HepG2 (cell line): ENCODE results near the gene MIEF2. TPM values are rescaled to one million over a fixed set of nuclear protein-coding genes. Genes with fewer than 3 reads are reported as not detected.

Experiments
- ATAC-seq: fragments of 200-7000 bp; cut with Tn5 transposase; 3 replicates; pipeline ENCODE4 v1.9.1; 2020; ENCODE audit warnings: mild to moderate bottlenecking, moderate library complexity
- BruUV-seq: library from RNA; stranded (reverse); fragments of 400-500 nt; replicated peaks from 2 replicates; lab custom pipeline; 2021; lab: Mats Ljungman, UMichigan
- CTCF ChIA-PET: fragments of 300-600 bp; formaldehyde crosslinking; extraction: SDS; loops from one replicate; lab custom pipeline; 2021; ENCODE audit warnings: low total read pairs, inconsistent platforms, low intra/inter-chr PET ratio; lab: Yijun Ruan, JAX
- POLR2A ChIA-PET: fragments of 350-600 bp; sonication (Branson Sonifier 250); formaldehyde crosslinking; loops from one replicate; lab custom pipeline; 2020; ENCODE audit warnings: antibody characterized with exemption, inconsistent platforms; lab: Yijun Ruan, JAX
- DNase-seq: peaks from one replicate; pipeline ENCODE4 v3.0.0-alpha.2; 2015; ENCODE audit warnings: low spot score
- FAIRE-seq: peaks from 3 replicates; lab custom pipeline; 2011; peaks lifted over from hg19 to GRCh38; lab: Jason Lieb, UNC
- H2AFZ ChIP-seq: one replicate; pipeline ENCODE4 v1.6.1; 2011; ENCODE audit warnings: low read length, inconsistent platforms
- H3K27ac ChIP-seq: fragments of 300-600 bp; 3 replicates; pipeline ENCODE4 v1.8.0; 2011; ENCODE audit warnings: mixed run types, mild to moderate bottlenecking, mixed read lengths, low read length, inconsistent platforms; ENCODE audit not compliant: insufficient read depth; ENCODE audit errors: extremely low read length
- H3K27me3 ChIP-seq, 2 experiments: fragments of 200-600 bp in 1 of 2; 2 replicates in 1 of 2; 3 replicates in 1 of 2; pipeline versions ENCODE4 v1.6.0 to v1.8.0; 2011; ENCODE audit warnings: low read length in 2 of 2, mild to moderate bottlenecking in 2 of 2, moderate library complexity in 2 of 2, inconsistent platforms in 1 of 2; ENCODE audit not compliant: insufficient read depth in 2 of 2, control insufficient read depth in 1 of 2
- H3K36me3 ChIP-seq, 2 experiments: fragments of 200-600 bp in 1 of 2; replicated peaks in 1 of 2; 2 replicates in 1 of 2; 3 replicates in 1 of 2; pipeline versions ENCODE4 v1.5.1 to v1.8.0; 2011; ENCODE audit warnings: low read length in 2 of 2, inconsistent platforms in 1 of 2; ENCODE audit not compliant: insufficient read depth in 2 of 2, control insufficient read depth in 1 of 2
- H3K4me1 ChIP-seq: 2 replicates; pipeline ENCODE4 v1.5.1; 2012; ENCODE audit warnings: low read length, inconsistent platforms; ENCODE audit not compliant: insufficient read depth
- H3K4me2 ChIP-seq: 2 replicates; pipeline ENCODE4 v1.6.0; 2011; ENCODE audit warnings: low read depth, low read length, inconsistent platforms
- H3K4me3 ChIP-seq, 3 experiments: fragments of 200-600 bp in 1 of 3; sonication (generic), shearing (Covaris generic) in 1 of 3; replicated peaks in 1 of 3; 2 replicates each; pipeline ENCODE4 v1.5.1; 2011 to 2016; ENCODE audit warnings: low read length in 3 of 3, inconsistent platforms in 2 of 3, low read depth in 2 of 3, mild to moderate bottlenecking in 2 of 3, control low read depth in 1 of 3, mixed read lengths in 1 of 3; ENCODE audit not compliant: insufficient read depth in 1 of 3
- H3K79me2 ChIP-seq: one replicate; pipeline ENCODE4 v1.6.1; 2011; ENCODE audit warnings: low read length, inconsistent platforms; ENCODE audit not compliant: insufficient read depth
- H3K9ac ChIP-seq: 2 replicates; pipeline ENCODE4 v1.6.0; 2011; ENCODE audit warnings: mild to moderate bottlenecking, low read depth, low read length, inconsistent platforms; ENCODE audit not compliant: insufficient read depth
- H3K9me3 ChIP-seq: 2 replicates; pipeline ENCODE4 v1.5.1; 2012; ENCODE audit warnings: mild to moderate bottlenecking, low read length
- H4K20me1 ChIP-seq: 2 replicates; pipeline ENCODE4 v1.6.0; 2011; ENCODE audit warnings: inconsistent platforms, mild to moderate bottlenecking, low read length, moderate library complexity; ENCODE audit not compliant: insufficient read depth
- GLI4 ChIP-seq: sonication (generic); formaldehyde crosslinking; IDR thresholded peaks from 2 replicates; pipeline ENCODE4 v1.5.1; 2020; ENCODE audit warnings: missing genetic modification reagents, mild to moderate bottlenecking, moderate library complexity, borderline replicate concordance
- HNRNPL ChIP-seq: fragments of 200-400 bp; formaldehyde crosslinking; IDR thresholded peaks from 2 replicates; pipeline ENCODE4 v1.6.1; 2017; ENCODE audit warnings: mild to moderate bottlenecking, low read depth, low read length
- LCORL ChIP-seq, 2 experiments: fragments of 450-650 bp in 1 of 2; sonication (generic) in 1 of 2; formaldehyde crosslinking in 1 of 2; IDR thresholded peaks; 2 replicates each; pipeline versions ENCODE4 v1.5.0 to v1.6.1; 2017 to 2020; ENCODE audit warnings: antibody characterized with exemption in 1 of 2, missing genetic modification reagents in 1 of 2
- NFYC ChIP-seq: IDR thresholded peaks from 2 replicates; pipeline ENCODE4 v1.6.1; 2016; ENCODE audit warnings: missing genetic modification reagents, missing compliant biosample characterization
- RFX5 ChIP-seq: IDR thresholded peaks from 2 replicates; pipeline ENCODE4 v1.6.1; 2011; ENCODE audit warnings: low read depth, low read length, improper control_type of control experiment
- SMYD3 ChIP-seq: sonication (generic); formaldehyde crosslinking; IDR thresholded peaks from 2 replicates; pipeline ENCODE4 v1.8.1; 2023; ENCODE audit warnings: mild to moderate bottlenecking, missing genetic modification reagents
- STAG1 ChIP-seq: sonication (generic); formaldehyde crosslinking; IDR thresholded peaks from 2 replicates; pipeline ENCODE4 v1.4.0; 2020; ENCODE audit warnings: missing genetic modification reagents
- UBTF ChIP-seq: sonication (generic); formaldehyde crosslinking; IDR thresholded peaks from 2 replicates; pipeline ENCODE4 v1.4.0; 2020; ENCODE audit warnings: mild to moderate bottlenecking, missing genetic modification reagents
- ZNF292 ChIP-seq: sonication (generic); formaldehyde crosslinking; IDR thresholded peaks from 2 replicates; pipeline ENCODE4 v1.8.1; 2022; ENCODE audit warnings: mild to moderate bottlenecking, low read depth, missing genetic modification reagents, borderline replicate concordance
- ZNF362 ChIP-seq: sonication (generic); formaldehyde crosslinking; IDR thresholded peaks from 2 replicates; pipeline ENCODE4 v1.4.0; 2020; ENCODE audit warnings: missing genetic modification reagents, mild to moderate bottlenecking, borderline replicate concordance
- WGBS: methylation state at CpG from one replicate; pipeline ENCODE4 v1.1.6; 2017; ENCODE audit warnings: low lambda C conversion rate; 5-methylcytosine and 5-hydroxymethylcytosine counted together
- in situ Hi-C: cut with HindIII; loops from 2 replicates; pipeline ENCODE4 v1.10.0; 2017; ENCODE audit warnings: low pct_unique_long_range_greater_than_20kb; ENCODE audit not compliant: extremely low pct_ligation_motif_present
- intact Hi-C: fragments of 100-400 bp; cut with micrococcal nuclease; formaldehyde crosslinking; loops from one replicate; pipeline ENCODE4 v1.10.0; 2022; ENCODE audit not compliant: unreplicated experiment
- polyA plus RNA-seq, 8 experiments: library from polyadenylated mRNA; depleted of rRNA in 3 of 8; stranded (reverse) in 7 of 8; unstranded in 1 of 8; fragments of >200 nt; fragmentation: Illumina TruSeq in 4 of 8; extraction: Trizol in 4 of 8; gene quantifications; 2 replicates each; pipeline versions ENCODE4 v1.2.1 to v1.2.3, GENCODE V29; 2011 to 2016; ENCODE audit warnings: low read depth in 4 of 8, missing spikeins in 1 of 8, mixed read lengths in 1 of 8; ENCODE audit not compliant: insufficient read depth in 1 of 8
- total RNA-seq, 5 experiments: library from RNA; depleted of rRNA; stranded (reverse); fragments of >200 nt; fragmentation: Illumina TruSeq; extraction: Trizol; gene quantifications; 2 replicates each; pipeline ENCODE4 v1.2.3, GENCODE V29; 2016; ENCODE audit warnings: low read depth in 1 of 5

Gene MIEF2
- total and polyA plus RNA-seq, 2 of the 13 experiments (the other 11 are each of a cell fraction or from before 2014, with no cell fraction given) = 6.0 to 8.0 TPM

GRCh38 chr17:18231164-18231563 is 29.3 kb upstream of the MIEF2 start:
- FAIRE-seq (no peak), ATAC-seq (no peak), DNase-seq (no peak)
- Histone ChIP-seq H3K9me3 (no peaks in the 10 kb centered on the region), H3K4me1 (peaks cover 36% of the 10 kb centered on the region), H3K79me2 (peaks cover 18% of the 10 kb centered on the region), H3K36me3 (peaks cover 8 to 23% of the 10 kb centered on the region in 2 experiments; a peak in 4 of 5 replicates), H3K27ac (no peak overlapping the region), H3K4me2 (no peak overlapping the region), H3K4me3 (no peak overlapping the region), H3K27me3 (no peaks in the 10 kb centered on the region), H4K20me1 (peaks cover 4% of the 10 kb centered on the region; the same call in 1 of the 2 replicates), H3K9ac (no peak overlapping the region), H2AFZ (no peak overlapping the region)
- in situ Hi-C loops (no loop called here), intact Hi-C loops (no loop called here)
- ChIA-PET CTCF (no interaction called here), POLR2A (no interaction called here)
- TF ChIP-seq SMYD3 (no peak), RFX5 (no peak), STAG1 (no peak), ZNF362 (CRISPR knock-in tag) (no peak), GLI4 (CRISPR knock-in tag) (no peak), ZNF292 (CRISPR knock-in tag) (no peak), HNRNPL (no peak), LCORL (IDR thresholded peaks at IDR 0.05) (no peak), LCORL (CRISPR knock-in tag; IDR thresholded peaks at IDR 0.05) (no peak), UBTF (CRISPR knock-in tag) (no peak), NFYC (no peak)
- BruUV-seq = no TSS peak
- 81% methylated on average over 9 of the region's 9 CpGs for WGBS
